Mucosa of rectum (tissue), 2 donors: Measurements from ENCODE around the gene PARS2.

Experiments used
- H3K27ac ChIP-seq, 2 donors: one replicate each; pipeline ENCODE4 v1.7.0; 2013; ENCODE audit warnings: inconsistent platforms in 2 of 2, low read depth in 2 of 2, low read length in 2 of 2
- H3K27me3 ChIP-seq, 2 donors: one replicate each; pipeline ENCODE4 v1.7.0; 2013; ENCODE audit warnings: low read length in 2 of 2; ENCODE audit not compliant: control insufficient read depth in 2 of 2, insufficient read depth in 2 of 2
- H3K36me3 ChIP-seq, 2 donors: one replicate each; pipeline ENCODE4 v1.7.0; 2013; ENCODE audit warnings: low read length in 2 of 2; ENCODE audit not compliant: control insufficient read depth in 2 of 2, insufficient read depth in 2 of 2
- H3K4me1 ChIP-seq, 2 donors: one replicate each; pipeline ENCODE4 v1.7.0; 2013; ENCODE audit warnings: low read length in 2 of 2, mild to moderate bottlenecking in 1 of 2; ENCODE audit not compliant: control insufficient read depth in 2 of 2, insufficient read depth in 2 of 2
- H3K4me3 ChIP-seq, 2 donors: one replicate each; pipeline ENCODE4 v1.7.0; 2013; ENCODE audit warnings: low read length in 2 of 2
- H3K9ac ChIP-seq, 2 donors: one replicate each; pipeline ENCODE4 v1.7.0; 2013; ENCODE audit warnings: low read length in 2 of 2, low read depth in 1 of 2, mild to moderate bottlenecking in 1 of 2
- H3K9me3 ChIP-seq, 2 donors: one replicate each; pipeline ENCODE4 v1.7.0; 2013; ENCODE audit warnings: low read length in 2 of 2; ENCODE audit not compliant: control insufficient read depth in 2 of 2
- donor health status: healthy.
- donor health status: Normal muscosa, but diverticular disease.

PARS2 gene

DNA sequence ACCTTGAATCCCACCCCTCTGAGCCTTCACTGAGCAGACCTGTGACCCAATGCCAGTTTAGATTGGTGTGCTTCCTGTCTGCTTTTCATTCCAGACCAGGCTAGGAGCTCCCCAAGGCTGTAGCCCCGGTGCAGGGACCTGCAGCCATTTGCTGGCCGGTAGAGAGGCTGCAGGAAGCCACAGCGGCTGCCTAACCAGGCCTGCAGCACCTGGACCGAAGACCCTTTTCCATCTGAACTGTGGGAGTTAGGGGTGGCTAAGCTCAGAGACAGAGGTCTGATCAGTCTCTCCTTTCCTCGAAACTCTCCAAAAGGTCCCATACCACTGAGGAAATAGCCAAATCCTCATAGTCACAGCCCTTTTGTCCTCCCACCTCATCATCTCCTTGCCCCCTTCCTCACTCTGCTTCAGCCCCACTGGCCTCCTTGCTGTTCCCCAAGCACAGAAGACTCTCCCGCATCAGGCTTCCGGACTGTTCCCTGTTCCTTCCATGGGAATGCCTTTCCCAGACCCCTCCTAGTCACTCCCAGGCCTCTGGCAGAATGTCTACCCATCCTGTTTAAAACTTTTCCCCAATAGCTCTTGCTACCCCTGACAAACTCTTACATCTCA lies 49.3 kb downstream of the PARS2 start:
- Histone ChIP-seq H3K27me3 (no peaks in the 10 kb centered on the region), H3K27ac (no peak overlapping the region), H3K9me3 (no peaks in the 10 kb centered on the region), H3K36me3 (peaks cover 7% of the 10 kb centered on the region in 2 donors), H3K9ac (peak overlapping the region; percentile 61 to 85), H3K4me3 (peak overlapping the region; percentile 93 to 94), H3K4me1 (peaks cover 6 to 10% of the 10 kb centered on the region in 2 donors)

DNA sequence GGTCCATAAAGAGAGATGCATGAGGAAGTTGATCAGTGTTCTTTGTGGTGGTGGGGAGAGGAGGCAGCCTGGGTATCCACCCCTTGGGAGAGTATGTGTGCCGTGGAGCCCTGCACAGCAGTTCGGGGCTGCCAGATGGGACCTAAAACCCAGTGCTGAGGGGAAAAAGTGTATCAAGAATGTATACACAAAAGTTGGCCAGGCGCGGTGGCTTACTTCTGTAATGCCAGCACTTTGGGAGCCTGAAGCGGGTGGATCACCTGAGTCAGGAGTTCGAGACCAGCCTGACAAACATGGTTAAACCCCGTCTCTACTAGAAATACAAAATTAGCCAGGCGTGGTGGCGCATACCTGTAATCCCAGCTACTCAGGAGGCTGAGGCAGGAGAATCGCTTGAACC lies 52.8 kb downstream of the PARS2 start:
- H3K4me3 ChIP-seq, result no peak overlapping the region
- peaks cover 6 to 10% of the 10 kb centered on the region in 2 donors for H3K4me1 ChIP-seq
- H3K9me3 ChIP-seq, result no peaks in the 10 kb centered on the region
- H3K9ac ChIP-seq, result no peak overlapping the region
- no peak overlapping the region for H3K27ac ChIP-seq
- peaks cover 0 to 2% of the 10 kb centered on the region in 2 donors for H3K27me3 ChIP-seq
- peaks cover 0 to 2% of the 10 kb centered on the region in 2 donors for H3K36me3 ChIP-seq

GRCh38 chr1:54710841-54711240 lies 53.5 kb downstream of the PARS2 start:
- Histone ChIP-seq H3K9me3 (no peaks in the 10 kb centered on the region), H3K27me3 (peaks cover 0 to 2% of the 10 kb centered on the region in 2 donors), H3K36me3 (peaks cover 0 to 4% of the 10 kb centered on the region in 2 donors), H3K27ac (no peak overlapping the region), H3K9ac (no peak overlapping the region), H3K4me1 (peaks cover 3 to 6% of the 10 kb centered on the region in 2 donors), H3K4me3 (no peak overlapping the region)

DNA sequence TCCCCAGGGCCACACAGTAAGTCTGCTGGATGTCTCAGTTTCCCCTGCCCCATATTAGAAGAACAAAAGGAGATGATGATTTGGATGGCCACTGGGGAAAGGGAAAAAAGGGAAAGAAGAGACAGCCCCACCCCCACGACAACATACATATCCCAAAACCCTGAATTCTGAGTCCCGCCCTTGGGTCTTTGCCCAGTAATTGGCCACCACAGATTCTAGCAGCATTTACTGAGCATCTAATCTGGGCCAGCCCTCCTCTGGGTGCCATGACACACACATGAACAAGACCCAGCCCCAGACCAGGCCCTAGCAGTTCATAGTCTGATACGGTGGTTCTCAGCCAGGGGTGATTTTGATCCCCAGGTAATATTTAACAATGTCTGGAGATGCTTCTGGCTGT lies 53.9 kb downstream of the PARS2 start:
- Histone ChIP-seq H3K9me3 (no peaks in the 10 kb centered on the region), H3K4me3 (no peak overlapping the region), H3K36me3 (peaks cover 0 to 4% of the 10 kb centered on the region in 2 donors), H3K27ac (no peak overlapping the region), H3K27me3 (peaks cover 0 to 2% of the 10 kb centered on the region in 2 donors), H3K9ac (no peak overlapping the region), H3K4me1 (peaks cover 3 to 5% of the 10 kb centered on the region in 2 donors)

DNA sequence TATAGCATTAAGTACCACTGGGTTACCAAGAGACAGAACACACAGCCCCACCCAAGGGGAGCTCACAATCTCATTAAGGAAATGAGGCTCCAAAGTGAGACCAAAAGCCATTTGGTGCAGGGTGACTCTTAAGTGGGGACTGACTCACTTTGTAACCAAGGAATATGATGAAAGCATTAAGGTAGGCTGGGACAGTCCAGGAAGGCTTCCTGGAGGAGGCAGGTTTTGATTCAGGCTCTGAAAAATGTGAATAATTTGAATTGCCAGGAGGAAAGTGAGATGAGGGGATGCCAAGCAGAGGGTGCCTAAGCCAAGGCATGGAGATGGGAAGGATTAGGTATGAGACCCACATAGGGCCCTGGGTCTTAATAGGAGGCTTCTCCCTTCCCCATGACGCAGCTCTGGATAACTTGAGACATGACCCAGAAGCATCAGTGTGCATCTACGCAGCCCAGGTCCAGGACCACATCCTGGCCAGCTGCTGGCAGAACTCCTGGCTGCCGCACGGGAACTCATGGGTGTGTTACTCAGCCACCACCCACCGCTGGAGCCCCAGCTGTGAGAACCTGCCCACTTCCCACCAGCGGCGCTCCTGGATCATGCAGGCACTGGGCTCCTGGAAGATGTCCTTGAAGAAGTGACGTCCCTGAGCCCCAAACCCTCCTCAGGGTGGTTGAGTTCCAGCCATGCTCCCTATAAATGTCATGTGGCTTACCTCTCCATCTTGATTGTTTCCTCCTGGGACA lies 54.6 kb downstream of the PARS2 start:
- Histone ChIP-seq H3K4me1 (no peaks in the 10 kb centered on the region), H3K9me3 (no peaks in the 10 kb centered on the region), H3K36me3 (peaks cover 0 to 4% of the 10 kb centered on the region in 2 donors), H3K27ac (no peak overlapping the region), H3K4me3 (no peak overlapping the region), H3K9ac (no peak overlapping the region), H3K27me3 (peaks cover 0 to 2% of the 10 kb centered on the region in 2 donors)

GRCh38 chr1:54708385-54708784 lies 55.9 kb downstream of the PARS2 start:
- H3K4me1 ChIP-seq, result no peaks in the 10 kb centered on the region

More at GRCh38 chr1:54708385-54708784, 55.9 kb downstream of the PARS2 start:
- Histone ChIP-seq H3K27ac (no peak overlapping the region), H3K9me3 (no peaks in the 10 kb centered on the region), H3K27me3 (peaks cover 0 to 2% of the 10 kb centered on the region in 2 donors), H3K4me3 (no peak overlapping the region), H3K9ac (no peak overlapping the region), H3K36me3 (peaks cover 0 to 4% of the 10 kb centered on the region in 2 donors)
